ENCODE results near the gene OR13J1. TPM values are rescaled to one million over a fixed set of nuclear protein-coding genes. Genes with fewer than 3 reads are reported as not detected.

OR13J1 gene
- total and polyA plus RNA-seq, 12 donors = not detected

- intact Hi-C loops (cut with DNase I) = loop anchor here in 1 of 2 donors (5.0 kb wide), 1 partner anchor 39 kb away; no protein-coding TSS in a partner anchor
- DNase-seq = peak in 2 of 7 donors; percentile 37 to 40
Observed at GRCh38 chr9:35908504-35909125, 38.4 kb upstream of the OR13J1 start.

DNA sequence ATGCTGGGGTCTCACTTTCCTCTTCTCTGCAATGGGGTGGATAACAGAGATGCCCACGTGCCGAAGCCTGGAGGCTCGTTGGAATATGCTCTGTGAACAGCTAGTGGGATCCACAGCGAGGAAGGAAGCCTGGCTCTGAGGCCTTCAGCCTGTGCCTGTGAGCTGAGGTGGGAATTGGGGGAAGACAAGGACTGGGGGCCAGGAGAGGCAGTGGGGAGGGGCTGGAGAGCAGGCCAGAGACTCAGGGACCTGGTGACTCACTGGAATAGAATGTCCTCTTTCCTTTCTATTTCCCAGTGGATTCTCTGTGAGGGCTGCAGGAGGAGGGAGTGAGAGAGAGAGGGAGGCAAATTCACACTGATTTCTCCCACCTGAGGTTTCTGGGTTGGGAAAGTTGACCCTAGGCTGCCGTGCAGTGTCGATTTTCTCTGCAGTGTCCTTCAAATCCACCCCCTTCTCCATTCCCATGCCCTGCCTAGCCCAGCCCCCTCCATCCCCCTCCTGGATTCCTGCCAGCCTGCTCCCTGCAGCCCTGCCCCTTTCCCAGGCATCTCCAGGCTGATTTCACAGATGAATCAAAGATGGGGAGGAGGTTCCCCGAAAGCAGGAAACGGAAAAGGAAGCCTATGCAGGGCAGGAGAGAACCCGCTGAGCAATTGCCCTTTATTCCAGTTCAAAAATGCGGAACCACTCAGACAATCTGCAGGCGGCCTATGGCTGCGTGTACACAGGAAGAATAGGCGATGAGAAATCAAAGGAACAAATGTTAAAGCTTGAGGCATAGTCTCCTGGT lies 37.7 kb upstream of the OR13J1 start:
- WGBS, 4 donors = 41 to 50% (median 48%) methylated on average over 13 of the region's 13 CpGs
- peak overlapping the region; percentile 5 to 94 (median 81) for H3K27ac ChIP-seq
- peak overlapping the region in 1 of 4 donors; percentile 7 for H3K4me3 ChIP-seq
- H3K36me3 ChIP-seq (replicated peaks in 1 of 2) = no peaks in the 10 kb centered on the region
- TF ChIP-seq, protein P1, sequence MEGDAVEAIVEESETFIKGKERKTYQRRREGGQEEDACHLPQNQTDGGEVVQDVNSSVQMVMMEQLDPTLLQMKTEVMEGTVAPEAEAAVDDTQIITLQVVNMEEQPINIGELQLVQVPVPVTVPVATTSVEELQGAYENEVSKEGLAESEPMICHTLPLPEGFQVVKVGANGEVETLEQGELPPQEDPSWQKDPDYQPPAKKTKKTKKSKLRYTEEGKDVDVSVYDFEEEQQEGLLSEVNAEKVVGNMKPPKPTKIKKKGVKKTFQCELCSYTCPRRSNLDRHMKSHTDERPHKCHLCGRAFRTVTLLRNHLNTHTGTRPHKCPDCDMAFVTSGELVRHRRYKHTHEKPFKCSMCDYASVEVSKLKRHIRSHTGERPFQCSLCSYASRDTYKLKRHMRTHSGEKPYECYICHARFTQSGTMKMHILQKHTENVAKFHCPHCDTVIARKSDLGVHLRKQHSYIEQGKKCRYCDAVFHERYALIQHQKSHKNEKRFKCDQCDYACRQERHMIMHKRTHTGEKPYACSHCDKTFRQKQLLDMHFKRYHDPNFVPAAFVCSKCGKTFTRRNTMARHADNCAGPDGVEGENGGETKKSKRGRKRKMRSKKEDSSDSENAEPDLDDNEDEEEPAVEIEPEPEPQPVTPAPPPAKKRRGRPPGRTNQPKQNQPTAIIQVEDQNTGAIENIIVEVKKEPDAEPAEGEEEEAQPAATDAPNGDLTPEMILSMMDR (IDR thresholded peaks at IDR 0.05) = no peak
- no peak for TF ChIP-seq POLR2A (IDR thresholded peaks at IDR 0.05)
- H3K9me3 ChIP-seq (replicated peaks in 1 of 3) = no peaks in the 10 kb centered on the region
- intact Hi-C loops (cut with DNase I) = loop anchor here in 1 of 2 donors (5.0 kb wide), 1 partner anchor 39 kb away; no protein-coding TSS in a partner anchor
- H3K27me3 ChIP-seq = no peaks in the 10 kb centered on the region
- peaks cover 29 to 49% of the 10 kb centered on the region in 2 donors for H3K4me1 ChIP-seq (replicated peaks in 1 of 2)
- DNase-seq = peak in 6 of 7 donors; percentile 57 to 82 (median 75)

More at GRCh38 chr9:35908504-35909125, 38.4 kb upstream of the OR13J1 start:
- peak overlapping the region in 1 of 4 donors; percentile 7 for H3K4me3 ChIP-seq
- H3K27ac ChIP-seq = peak overlapping the region in 4 of 5 donors; percentile 74 to 94 (median 82)
- no peaks in the 10 kb centered on the region for H3K36me3 ChIP-seq (replicated peaks in 1 of 2)
- 54 to 80% (median 72%) methylated on average over 8 to 9 of the region's 9 CpGs for WGBS, 4 donors
- no peaks in the 10 kb centered on the region for H3K9me3 ChIP-seq (replicated peaks in 1 of 3)
- no peaks in the 10 kb centered on the region for H3K27me3 ChIP-seq
- H3K4me1 ChIP-seq (replicated peaks in 1 of 2) = peaks cover 29 to 49% of the 10 kb centered on the region in 2 donors
- no peak for TF ChIP-seq POLR2A (IDR thresholded peaks at IDR 0.05)
- TF ChIP-seq, protein P1 (IDR thresholded peaks at IDR 0.05) = peak in 1 of 6 experiments; percentile 3

- intact Hi-C loops (cut with DNase I) = loop anchor here in 1 of 2 donors (5.0 kb wide), 1 partner anchor 40 kb away; no protein-coding TSS in a partner anchor
- Histone ChIP-seq H3K36me3 (replicated peaks in 1 of 2) (no peaks in the 10 kb centered on the region), H3K9me3 (replicated peaks in 1 of 3) (no peaks in the 10 kb centered on the region), H3K4me3 (peak overlapping the region in 1 of 4 donors; percentile 7), H3K27me3 (no peaks in the 10 kb centered on the region), H3K4me1 (replicated peaks in 1 of 2) (peaks cover 29 to 49% of the 10 kb centered on the region in 2 donors), H3K27ac (peak overlapping the region; percentile 5 to 94 (median 81))
- 58 to 76% (median 63%) methylated on average over 11 to 14 of the region's 14 CpGs for WGBS, 4 donors
- TF ChIP-seq POLR2A (IDR thresholded peaks at IDR 0.05) = peak in 1 of 2 donors; percentile 15
- TF ChIP-seq, protein P1 (IDR thresholded peaks at IDR 0.05) = peak in 2 of 6 experiments; percentile 7 to 13
- peak in 4 of 7 donors; percentile 44 to 64 (median 47) for DNase-seq
Observed at GRCh38 chr9:35906923-35907699, 36.9 kb upstream of the OR13J1 start.
